ENCODE results near the gene SLC9B1.

DNA sequence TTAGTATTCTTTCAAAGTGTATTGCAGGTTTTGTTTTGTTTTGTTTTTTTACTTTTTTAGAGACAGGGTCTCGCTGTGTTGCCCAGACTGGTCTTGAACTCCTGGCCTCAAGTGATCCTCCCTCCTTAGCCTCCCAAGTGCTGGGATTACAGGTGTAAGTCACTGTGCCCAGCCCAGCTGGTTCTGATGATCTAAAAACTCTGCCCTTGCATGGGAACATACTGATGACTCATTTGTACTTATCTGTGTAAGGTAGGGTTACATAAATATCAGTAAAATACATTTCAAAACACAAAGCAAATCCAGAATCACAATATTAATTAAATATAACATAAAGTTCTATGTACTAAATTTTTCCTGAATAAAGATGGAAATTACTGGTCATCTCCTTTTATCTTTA is 7.4 kb upstream of the SLC9B1 start:
- no peak for TF ChIP-seq CTCF (tag by site-specific recombination; IDR thresholded peaks at IDR 0.05)
- TF ChIP-seq ZNF433 (tag by site-specific recombination; IDR thresholded peaks at IDR 0.05; ENCODE audit: low read depth): no peak
- TF ChIP-seq SALL2 (tag by site-specific recombination; IDR thresholded peaks at IDR 0.05; ENCODE audit: borderline replicate concordance): no peak

All from HEK293 (cell line).